MCF 10A (cell line): ENCODE measurements around the gene GPR61. TPM values are rescaled to one million over a fixed set of nuclear protein-coding genes. Genes with fewer than 3 reads are reported as not detected.

Source experiments
- BruUV-seq: library from RNA; stranded (reverse); fragments of 400-500 nt; replicated peaks from 2 replicates; lab custom pipeline; 2021; lab: Mats Ljungman, UMichigan
- CTCF ChIA-PET: fragments of 300-600 bp; sonication (Branson Sonifier 250); formaldehyde crosslinking; extraction: SDS; loops from one replicate; lab custom pipeline; 2021; ENCODE audit warnings: antibody characterized with exemption, inconsistent platforms; lab: Yijun Ruan, JAX
- POLR2A ChIA-PET: fragments of 300-600, 350-650 bp; sonication (Branson Sonifier 250); formaldehyde crosslinking; extraction: SDS; loops from one replicate; lab custom pipeline; 2020; ENCODE audit warnings: antibody characterized with exemption, inconsistent platforms; lab: Yijun Ruan, JAX
- DNase-seq: peaks from one replicate; pipeline ENCODE4 v3.0.0-alpha.2; 2018; ENCODE audit not compliant: unreplicated experiment
- H3K27ac Mint-ChIP-seq: one replicate; pipeline ENCODE4 v1.8.0; 2022; ENCODE audit warnings: mild to moderate bottlenecking, low read depth, mixed read lengths; ENCODE audit not compliant: unreplicated experiment
- H3K27me3 Mint-ChIP-seq: one replicate; pipeline ENCODE4 v1.8.0; 2022; ENCODE audit warnings: mixed read lengths; ENCODE audit not compliant: insufficient read depth, unreplicated experiment
- H3K36me3 Mint-ChIP-seq: one replicate; pipeline ENCODE4 v1.8.0; 2022; ENCODE audit warnings: mild to moderate bottlenecking, moderate library complexity, mixed read lengths; ENCODE audit not compliant: insufficient read depth, unreplicated experiment
- H3K4me1 Mint-ChIP-seq: one replicate; pipeline ENCODE4 v1.8.0; 2022; ENCODE audit warnings: mixed read lengths; ENCODE audit not compliant: insufficient read depth, unreplicated experiment
- H3K4me3 Mint-ChIP-seq: one replicate; pipeline ENCODE4 v1.8.0; 2022; ENCODE audit warnings: mild to moderate bottlenecking, moderate library complexity, mixed read lengths; ENCODE audit not compliant: unreplicated experiment
- H3K9me3 Mint-ChIP-seq: one replicate; pipeline ENCODE4 v1.8.0; 2022; ENCODE audit warnings: mixed read lengths; ENCODE audit not compliant: unreplicated experiment
- CTCF ChIP-seq: fragments of 200-600 bp; IDR thresholded peaks from one replicate; pipeline ENCODE4 v1.8.0; 2022; ENCODE audit warnings: antibody characterized with exemption, mild to moderate bottlenecking; ENCODE audit not compliant: unreplicated experiment
- intact Hi-C: fragments of 100-400 bp; cut with micrococcal nuclease; formaldehyde crosslinking; loops from 2 replicates; pipeline ENCODE4 v1.14.1; 2022
- total RNA-seq: library from RNA; stranded (reverse); gene quantifications from 2 replicates; pipeline ENCODE4 v1.2.3, GENCODE V29; 2022

Gene GPR61
- total RNA-seq, 1 experiment from 2014 or later: not detected

- Mint-ChIP-seq H3K36me3 (no peaks in the 10 kb centered on the region), H3K9me3 (no peaks in the 10 kb centered on the region), H3K4me3 (no peak overlapping the region), H3K4me1 (no peaks in the 10 kb centered on the region), H3K27ac (no peak overlapping the region), H3K27me3 (no peaks in the 10 kb centered on the region)
- DNase-seq: no peak
- ChIA-PET CTCF (interaction anchor here (0.6 to 26.1 kb wide), 7 partner anchors 38 to 445 kb away, joined by 3 to 1071 read pairs (median 4); partner anchors contain the start of genes AHCYL1, AMIGO1, ATXN7L2 and CYB561D1), POLR2A (interaction anchor here (0.6 kb wide), 1 partner anchor 13 kb away, joined by 4 read pairs; no protein-coding TSS in a partner anchor)
- TF ChIP-seq CTCF: no peak
- intact Hi-C loops: loop anchor here (10.0 kb wide), 1 partner anchor 344 kb away; no protein-coding TSS in a partner anchor
- no TSS peak for BruUV-seq
Measured at GRCh38 chr1:109538827-109539555, 681 bp upstream of the GPR61 start.

GRCh38 chr1:109541102-109541501 is 1.4 kb downstream of the GPR61 start:
- no peak for TF ChIP-seq CTCF
- intact Hi-C loops: no loop called here
- Mint-ChIP-seq H3K9me3 (no peaks in the 10 kb centered on the region), H3K4me3 (no peak overlapping the region), H3K4me1 (no peaks in the 10 kb centered on the region), H3K36me3 (no peaks in the 10 kb centered on the region), H3K27ac (no peak overlapping the region), H3K27me3 (no peaks in the 10 kb centered on the region)
- ChIA-PET POLR2A (interaction anchor here (0.7 to 1.4 kb wide), 2 partner anchors 57 to 170 kb away, joined by 3 read pairs; partner anchors contain the start of gene ATXN7L2), CTCF (interaction anchor here (1.0 to 26.1 kb wide), 10 partner anchors 9 to 466 kb away, joined by 3 to 1071 read pairs (median 6); partner anchors contain the start of genes AMIGO1, ATXN7L2 and CYB561D1)
- DNase-seq: no peak
- BruUV-seq: no TSS peak

GRCh38 chr1:109542657-109543056 is 3.0 kb downstream of the GPR61 start:
- DNase-seq: no peak
- no peak for TF ChIP-seq CTCF
- no peak overlapping the region for H3K4me3 Mint-ChIP-seq
- H3K9me3 Mint-ChIP-seq: no peaks in the 10 kb centered on the region
- intact Hi-C loops: no loop called here
- no peaks in the 10 kb centered on the region for H3K27me3 Mint-ChIP-seq
- POLR2A ChIA-PET: no interaction called here
- no peaks in the 10 kb centered on the region for H3K36me3 Mint-ChIP-seq
- no peaks in the 10 kb centered on the region for H3K4me1 Mint-ChIP-seq
- CTCF ChIA-PET: interaction anchor here (1.2 to 26.1 kb wide), 6 partner anchors 10 to 234 kb away, joined by 3 to 1071 read pairs (median 22); partner anchors contain the start of genes AMIGO1, ATXN7L2 and CYB561D1
- no peak overlapping the region for H3K27ac Mint-ChIP-seq
- no TSS peak for BruUV-seq

- no peak for TF ChIP-seq CTCF
- Mint-ChIP-seq H3K36me3 (no peaks in the 10 kb centered on the region), H3K9me3 (no peaks in the 10 kb centered on the region), H3K27ac (no peak overlapping the region), H3K4me3 (no peak overlapping the region), H3K27me3 (no peaks in the 10 kb centered on the region), H3K4me1 (no peaks in the 10 kb centered on the region)
- ChIA-PET CTCF (interaction anchor here (3.1 to 26.1 kb wide), 6 partner anchors 10 to 441 kb away, joined by 12 to 1071 read pairs (median 56); partner anchors contain the start of genes AHCYL1, AMIGO1, ATXN7L2 and CYB561D1), POLR2A (interaction anchor here (0.7 to 1.0 kb wide), 2 partner anchors 49 to 441 kb away, joined by 3 read pairs; partner anchors contain the start of gene AHCYL1)
- intact Hi-C loops: no loop called here
- BruUV-seq: no TSS peak
- DNase-seq: no peak
Measured at GRCh38 chr1:109543283-109543987, 3.8 kb downstream of the GPR61 start.
